Measurements from ENCODE around the gene NUP50. TPM values are rescaled to one million over a fixed set of nuclear protein-coding genes. Genes with fewer than 3 reads are reported as not detected.

The NUP50 gene
- total RNA-seq, 2 donors from 2014 or later, result 71.9 to 111 TPM

GRCh38 chr22:45208696-45208992 lies 44.9 kb downstream of the NUP50 start:
- no peak for TF ChIP-seq CTCF (IDR thresholded peaks at IDR 0.05)
- no peaks in the 10 kb centered on the region for H3K36me3 ChIP-seq
- no peak overlapping the region for H3K9ac ChIP-seq (ENCODE audit: low read depth in 2 of 2, low read length in 2 of 2)
- intact Hi-C loops (cut with DNase I), result no loop called here
- H3K4me1 ChIP-seq, result no peaks in the 10 kb centered on the region
- no peak for DNase-seq
- no peak overlapping the region for H3K27ac ChIP-seq
- no peak overlapping the region for H3K4me3 ChIP-seq
- H3K9me3 ChIP-seq, result no peaks in the 10 kb centered on the region
- no peaks in the 10 kb centered on the region for H3K27me3 ChIP-seq

- no peaks in the 10 kb centered on the region for H3K9me3 ChIP-seq
- intact Hi-C loops (cut with DNase I), result no loop called here
- H3K27me3 ChIP-seq, result no peaks in the 10 kb centered on the region
- H3K27ac ChIP-seq, result no peak overlapping the region
- DNase-seq, result no peak
- H3K4me3 ChIP-seq, result no peak overlapping the region
- H3K4me1 ChIP-seq, result no peaks in the 10 kb centered on the region
- TF ChIP-seq CTCF (IDR thresholded peaks at IDR 0.05), result peak; percentile 31
- no peaks in the 10 kb centered on the region for H3K36me3 ChIP-seq
- H3K9ac ChIP-seq (ENCODE audit: low read depth in 2 of 2, low read length in 2 of 2), result no peak overlapping the region
Observed at GRCh38 chr22:45208993-45209838, 45.5 kb downstream of the NUP50 start.

- intact Hi-C loops (cut with DNase I), result no loop called here
Observed at GRCh38 chr22:45210174-45210573, 46.4 kb downstream of the NUP50 start.

GRCh38 chr22:45210577-45210976 lies 46.9 kb downstream of the NUP50 start:
- no peaks in the 10 kb centered on the region for H3K36me3 ChIP-seq
- no peaks in the 10 kb centered on the region for H3K4me1 ChIP-seq
- H3K4me3 ChIP-seq, result no peak overlapping the region
- no peak overlapping the region for H3K27ac ChIP-seq
- TF ChIP-seq CTCF (IDR thresholded peaks at IDR 0.05), result no peak
- no peaks in the 10 kb centered on the region for H3K9me3 ChIP-seq
- intact Hi-C loops (cut with DNase I), result no loop called here
- H3K9ac ChIP-seq (ENCODE audit: low read depth in 2 of 2, low read length in 2 of 2), result no peak overlapping the region
- DNase-seq, result no peak
- H3K27me3 ChIP-seq, result no peaks in the 10 kb centered on the region

More at GRCh38 chr22:45210174-45210573, 46.4 kb downstream of the NUP50 start:
- no peak overlapping the region for H3K27ac ChIP-seq
- no peaks in the 10 kb centered on the region for H3K4me1 ChIP-seq
- no peak overlapping the region for H3K4me3 ChIP-seq
- no peak for DNase-seq
- no peak overlapping the region for H3K9ac ChIP-seq (ENCODE audit: low read depth in 2 of 2, low read length in 2 of 2)
- H3K27me3 ChIP-seq, result no peaks in the 10 kb centered on the region
- no peaks in the 10 kb centered on the region for H3K9me3 ChIP-seq
- no peaks in the 10 kb centered on the region for H3K36me3 ChIP-seq
- TF ChIP-seq CTCF (IDR thresholded peaks at IDR 0.05), result no peak

- H3K27me3 ChIP-seq, result no peaks in the 10 kb centered on the region
- no peaks in the 10 kb centered on the region for H3K4me1 ChIP-seq
- intact Hi-C loops (cut with DNase I), result no loop called here
- no peak overlapping the region for H3K4me3 ChIP-seq
- no peak for TF ChIP-seq CTCF (IDR thresholded peaks at IDR 0.05)
- H3K9me3 ChIP-seq, result no peaks in the 10 kb centered on the region
- H3K27ac ChIP-seq, result no peak overlapping the region
- no peak overlapping the region for H3K9ac ChIP-seq (ENCODE audit: low read depth in 2 of 2, low read length in 2 of 2)
- DNase-seq, result no peak
- H3K36me3 ChIP-seq, result no peaks in the 10 kb centered on the region
Observed at GRCh38 chr22:45210991-45211390, 47.3 kb downstream of the NUP50 start.
